WTC11 (cell line): ENCODE data around the gene ABCC4. TPM values are rescaled to one million over a fixed set of nuclear protein-coding genes. Genes with fewer than 3 reads are reported as not detected.
A peak's percentile ranks its signal among the peaks of the same experiment; 100 is the strongest.

Experiments
- CDX4 ChIP-seq: fragments of 250-450 bp; sonication (Bioruptor Pico); IDR thresholded peaks from 2 replicates; pipeline ENCODE4 v1.9.0; 2021; ENCODE audit warnings: moderate library complexity, mild to moderate bottlenecking, inconsistent platforms, borderline replicate concordance
- CREB1 ChIP-seq: sonication (generic); formaldehyde crosslinking; IDR thresholded peaks from 2 replicates; pipeline ENCODE4 v1.8.0; 2023; ENCODE audit warnings: mild to moderate bottlenecking, missing genetic modification reagents
- E2F4 ChIP-seq: sonication (generic); formaldehyde crosslinking; IDR thresholded peaks from 2 replicates; pipeline ENCODE4 v1.8.1; 2022; ENCODE audit warnings: low read depth, mild to moderate bottlenecking, moderate library complexity, missing genetic modification reagents, borderline replicate concordance
- ERG ChIP-seq: fragments of 250-450 bp; sonication (Bioruptor Pico); IDR thresholded peaks from 2 replicates; pipeline ENCODE4 v1.8.0; 2021; ENCODE audit warnings: mild to moderate bottlenecking
- GTF2I ChIP-seq: fragments of 250-450 bp; sonication (Bioruptor Pico); conservative IDR thresholded peaks from 2 replicates; pipeline ENCODE4 v1.4.0; 2021; ENCODE audit warnings: mild to moderate bottlenecking
- JAZF1 ChIP-seq: fragments of 250-450 bp; sonication (Bioruptor Pico); IDR thresholded peaks from 2 replicates; pipeline ENCODE4 v1.9.0; 2021; ENCODE audit warnings: moderate library complexity, mild to moderate bottlenecking, inconsistent platforms
- MLX ChIP-seq: sonication (generic); formaldehyde crosslinking; IDR thresholded peaks from 2 replicates; pipeline ENCODE4 v1.8.1; 2023; ENCODE audit warnings: mild to moderate bottlenecking, missing genetic modification reagents, moderate library complexity
- NR3C1 ChIP-seq: sonication (generic); formaldehyde crosslinking; conservative IDR thresholded peaks from 2 replicates; pipeline ENCODE4 v1.8.1; 2023; ENCODE audit warnings: low read depth, mild to moderate bottlenecking, missing genetic modification reagents
- OVOL2 ChIP-seq: fragments of 250-450 bp; sonication (Bioruptor Pico); IDR thresholded peaks from 2 replicates; pipeline ENCODE4 v1.9.0; 2021; ENCODE audit warnings: mild to moderate bottlenecking, borderline replicate concordance
- SMAD4 ChIP-seq: sonication (generic); formaldehyde crosslinking; IDR thresholded peaks from 2 replicates; pipeline ENCODE4 v1.8.0; 2022; ENCODE audit warnings: mild to moderate bottlenecking, missing genetic modification reagents
- STAT6 ChIP-seq: sonication (generic); formaldehyde crosslinking; conservative IDR thresholded peaks from 2 replicates; pipeline ENCODE4 v1.8.1; 2023; ENCODE audit warnings: mild to moderate bottlenecking, low read depth, missing genetic modification reagents, moderate library complexity
- TCF7 ChIP-seq: sonication (generic); formaldehyde crosslinking; IDR thresholded peaks from 2 replicates; pipeline ENCODE4 v1.8.0; 2022; ENCODE audit warnings: mild to moderate bottlenecking, low read depth, missing genetic modification reagents, moderate library complexity
- TP53 ChIP-seq: sonication (generic); formaldehyde crosslinking; IDR thresholded peaks from 2 replicates; pipeline ENCODE4 v1.8.1; 2023; ENCODE audit warnings: mild to moderate bottlenecking, missing genetic modification reagents
- USF1 ChIP-seq: sonication (generic); formaldehyde crosslinking; IDR thresholded peaks from 2 replicates; pipeline ENCODE4 v1.8.0; 2022; ENCODE audit warnings: mild to moderate bottlenecking, missing genetic modification reagents
- ZBTB43 ChIP-seq: sonication (generic); formaldehyde crosslinking; IDR thresholded peaks from 2 replicates; pipeline ENCODE4 v1.8.1; 2023; ENCODE audit warnings: mild to moderate bottlenecking, missing genetic modification reagents
- ZNF219 ChIP-seq: sonication (generic); formaldehyde crosslinking; IDR thresholded peaks from 2 replicates; pipeline ENCODE4 v1.8.0; 2023; ENCODE audit warnings: missing genetic modification reagents, mild to moderate bottlenecking, borderline replicate concordance
- ZNF281 ChIP-seq: sonication (generic); formaldehyde crosslinking; IDR thresholded peaks from 2 replicates; pipeline ENCODE4 v1.8.0; 2023; ENCODE audit warnings: mild to moderate bottlenecking, missing genetic modification reagents
- ZNF512 ChIP-seq: sonication (generic); formaldehyde crosslinking; IDR thresholded peaks from 2 replicates; pipeline ENCODE4 v1.8.1; 2022; ENCODE audit warnings: missing genetic modification reagents, borderline replicate concordance
- ZNF532 ChIP-seq: fragments of 250-450 bp; sonication (Bioruptor Pico); IDR thresholded peaks from 2 replicates; pipeline ENCODE4 v1.9.0; 2021; ENCODE audit warnings: mild to moderate bottlenecking, borderline replicate concordance
- total RNA-seq: library from RNA; stranded (reverse); gene quantifications from 3 replicates; pipeline ENCODE4 v1.2.3, GENCODE V29; 2021

The ABCC4 gene
- total RNA-seq, 1 experiment from 2014 or later, result 7.2 TPM

GRCh38 chr13:95301183-95301967 lies at the start of gene ABCC4 (continued):
- TF ChIP-seq ZNF532 (CRISPR knock-in tag) (no peak), ERG (CRISPR knock-in tag) (no peak), OVOL2 (CRISPR knock-in tag) (no peak), ZNF281 (peak; percentile 88; the same call in 1 of the 2 replicates), NR3C1 (CRISPR knock-in tag) (peak; percentile 41; the same call in 1 of the 2 replicates), CREB1 (CRISPR knock-in tag) (no peak; the same call in 1 of the 2 replicates), SMAD4 (CRISPR knock-in tag) (no peak), ZNF219 (CRISPR knock-in tag) (peak; percentile 8; the same call in 1 of the 2 replicates), E2F4 (CRISPR knock-in tag) (no peak; the same call in 1 of the 2 replicates), ZNF512 (CRISPR knock-in tag) (no peak), MLX (CRISPR knock-in tag) (no peak), TP53 (CRISPR knock-in tag) (peak; percentile 92), USF1 (CRISPR knock-in tag) (peak; percentile 44; the same call in 1 of the 2 replicates), STAT6 (CRISPR knock-in tag) (no peak), TCF7 (CRISPR knock-in tag) (no peak), CDX4 (CRISPR knock-in tag) (no peak), JAZF1 (CRISPR knock-in tag) (no peak), ZBTB43 (CRISPR knock-in tag) (peak; percentile 59; the same call in 1 of the 2 replicates), GTF2I (no peak)
